Occipital lobe (tissue), 2 donors: ENCODE data around the gene CACNB1. TPM values are rescaled to one million over a fixed set of nuclear protein-coding genes. Genes with fewer than 3 reads are reported as not detected.

Source experiments
- DNase-seq: peaks from one replicate; lab custom pipeline; 2025; lab: John Stamatoyannopoulos, UW
- total RNA-seq: library from RNA; depleted of rRNA; stranded (reverse); fragments of >200 nt; gene quantifications from one replicate; pipeline ENCODE4 v1.2.3, GENCODE V29; 2014

Gene CACNB1
- total RNA-seq, 1 donor from 2014 or later, result 20.6 TPM

DNA sequence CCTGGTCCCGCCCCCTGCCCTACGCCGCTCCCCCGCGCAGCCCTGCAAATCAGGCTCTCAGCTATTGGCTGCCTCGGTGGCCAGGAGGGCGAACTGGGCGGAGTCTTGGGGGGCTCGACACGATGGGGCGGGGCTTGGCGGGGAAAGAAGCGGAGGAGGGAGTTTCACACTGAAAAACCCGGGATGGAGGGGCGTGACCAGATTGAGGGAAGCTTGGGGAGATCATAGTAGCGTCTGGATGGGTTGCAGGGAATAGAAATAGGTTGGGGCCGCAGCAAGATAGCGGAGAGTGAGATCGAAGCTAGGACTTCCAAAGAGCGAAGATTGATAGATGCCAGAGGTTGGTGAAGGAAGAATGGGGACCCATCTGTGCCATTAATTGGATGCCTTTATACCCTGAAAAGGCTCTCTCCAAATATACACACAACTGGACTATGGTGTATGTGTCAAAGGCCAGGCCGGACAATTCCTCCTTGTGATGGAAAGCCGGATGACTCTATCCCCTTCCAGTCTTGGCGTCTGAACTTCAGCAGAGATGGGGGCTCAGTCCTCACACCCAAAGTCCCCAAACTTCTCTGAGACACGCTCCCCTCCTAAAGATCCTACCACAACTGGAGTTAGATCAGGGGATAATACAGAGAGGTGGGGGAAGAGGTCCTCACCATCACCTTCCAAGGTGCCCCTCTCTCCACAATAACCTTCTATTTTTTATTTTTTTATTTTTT, 28.7 kb upstream of the CACNB1 start:
- peak; percentile 70 for DNase-seq

GRCh38 chr17:39225308-39225958, 28.0 kb upstream of the CACNB1 start, which contains the start of gene STAC2:
Gene STAC2 (minus strand): TSS chr17:39225945. CDS start chr17:39225502, 443 bp downstream.
- DNase-seq, result no peak

DNA sequence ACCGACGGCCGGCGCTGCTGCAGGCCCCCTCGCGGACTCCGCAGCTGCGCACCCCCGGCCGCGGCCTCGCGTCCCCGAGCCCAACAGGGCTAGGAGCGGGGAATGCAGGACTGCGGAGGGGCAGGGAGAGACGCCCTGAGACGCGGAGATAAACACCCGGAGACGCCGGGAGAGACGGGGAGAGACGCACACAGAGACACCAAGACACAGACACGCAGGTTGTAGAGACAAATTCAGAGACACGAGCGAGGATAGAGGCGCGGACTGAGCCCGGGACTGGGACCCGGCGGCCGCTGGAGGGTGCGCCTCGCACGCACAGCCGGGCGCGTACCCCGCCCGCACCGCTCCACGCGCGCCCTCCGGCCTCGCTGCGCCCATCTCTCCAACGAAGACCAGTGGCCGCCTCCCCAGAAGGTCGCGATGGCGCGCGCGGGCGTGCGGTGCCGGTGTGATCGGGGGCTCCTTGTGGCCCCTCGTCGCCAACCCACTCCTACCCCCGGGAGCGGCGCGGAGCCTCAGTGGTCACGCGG, 27.4 kb upstream of the CACNB1 start:
- DNase-seq, result no peak

- DNase-seq, result no peak
Observed at GRCh38 chr17:39223907-39224777, 26.7 kb upstream of the CACNB1 start.

GRCh38 chr17:39222866-39223834, 25.7 kb upstream of the CACNB1 start:
- DNase-seq, result no peak

- no peak for DNase-seq
Observed at GRCh38 chr17:39222151-39222550, 24.7 kb upstream of the CACNB1 start.

DNA sequence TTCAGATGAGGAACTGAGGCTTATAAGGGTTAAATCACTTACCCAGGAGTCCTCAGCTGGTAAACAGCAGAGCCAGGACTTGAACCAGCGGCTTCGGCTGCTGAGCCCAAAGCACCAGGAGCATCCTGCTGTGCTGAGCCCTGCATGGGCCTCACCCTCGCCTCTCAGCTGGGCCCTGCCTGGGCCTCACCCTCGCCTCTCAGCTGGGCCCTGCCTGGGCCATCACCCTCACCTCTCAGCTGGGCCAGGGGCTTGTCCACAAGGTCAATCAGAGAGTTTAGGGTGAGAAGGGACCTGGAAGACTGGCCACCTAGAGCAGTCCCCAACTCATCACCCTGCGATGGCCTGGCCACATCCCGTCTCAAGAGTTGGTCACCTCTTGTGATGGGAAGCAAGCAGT, 24.1 kb upstream of the CACNB1 start:
- DNase-seq, result no peak

- DNase-seq, result no peak
Observed at GRCh38 chr17:39219647-39220154, 22.2 kb upstream of the CACNB1 start.

DNA sequence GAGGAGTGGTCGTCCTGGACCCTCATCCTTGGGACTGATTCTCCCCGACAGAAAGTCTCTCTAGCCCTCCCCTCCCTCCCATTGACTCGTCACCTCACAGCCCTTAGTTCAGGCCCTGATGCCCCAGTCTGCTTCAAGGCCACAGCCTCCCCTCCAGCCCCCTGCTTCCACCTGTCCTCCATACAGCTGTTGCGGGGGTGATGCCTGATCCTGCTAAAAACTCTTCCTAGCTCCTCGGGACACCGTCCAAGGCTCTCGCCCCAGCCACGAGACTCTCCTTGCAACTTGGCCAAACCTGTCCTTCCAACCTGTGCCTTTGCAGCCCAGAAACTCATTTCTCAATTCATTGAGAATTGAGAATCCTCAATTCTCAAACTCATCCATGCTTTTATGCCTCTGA, 21.4 kb upstream of the CACNB1 start:
- DNase-seq, result no peak

GRCh38 chr17:39217734-39218369, 20.4 kb upstream of the CACNB1 start:
- no peak for DNase-seq

DNA sequence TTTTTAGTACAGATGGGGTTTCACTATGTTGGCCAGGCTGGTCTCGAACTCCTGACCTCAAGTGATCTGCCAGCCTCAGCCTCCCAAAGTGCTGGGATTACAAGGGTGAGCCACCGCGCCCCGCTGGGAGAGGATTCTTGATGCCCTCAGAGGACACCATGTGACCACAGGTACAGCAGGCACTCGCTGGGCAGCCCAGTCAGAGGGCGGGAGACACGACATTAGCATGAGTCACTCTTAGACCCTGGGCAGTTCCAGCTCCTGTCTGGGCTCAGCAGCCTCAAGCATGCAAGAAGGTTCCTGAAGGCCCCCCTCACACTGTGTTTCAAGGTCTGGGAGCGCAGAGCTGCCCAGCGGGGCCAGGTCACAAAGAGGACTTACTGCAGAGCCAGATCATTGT, 16.4 kb upstream of the CACNB1 start:
- DNase-seq, result no peak

DNA sequence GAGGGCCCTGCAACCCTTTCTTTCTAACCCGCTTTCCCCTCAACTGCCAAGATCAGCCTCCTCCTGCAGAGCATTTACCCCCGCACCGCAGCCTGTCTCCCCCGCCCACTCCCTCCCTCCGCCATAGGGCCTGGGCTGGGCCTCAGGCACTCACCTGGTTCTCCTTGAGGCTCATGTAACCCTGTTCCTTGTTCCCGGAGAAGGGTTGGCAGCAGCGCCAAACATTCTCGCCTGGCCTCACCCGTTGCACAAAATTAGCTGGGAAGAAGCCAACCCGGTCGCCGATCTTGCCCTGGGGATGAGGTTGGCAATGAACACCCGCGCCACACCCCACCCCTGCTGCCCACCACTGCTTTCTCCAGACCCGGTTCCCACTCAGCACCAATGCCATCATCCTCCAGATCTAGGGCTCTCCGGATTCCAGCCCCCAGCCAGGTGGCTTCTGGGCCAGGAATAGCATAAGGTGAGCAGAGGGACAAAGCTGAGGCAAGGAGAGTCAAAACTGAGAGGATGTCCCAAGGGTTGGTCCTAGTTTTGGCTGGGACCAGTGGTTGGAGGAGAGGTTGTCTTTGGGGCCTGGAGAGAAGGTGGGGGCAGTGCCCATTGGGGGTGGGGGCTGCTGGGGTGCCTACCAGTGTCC, 15.5 kb upstream of the CACNB1 start:
- DNase-seq, result no peak

- no peak for DNase-seq
Observed at GRCh38 chr17:39212195-39212810, 14.8 kb upstream of the CACNB1 start.

DNA sequence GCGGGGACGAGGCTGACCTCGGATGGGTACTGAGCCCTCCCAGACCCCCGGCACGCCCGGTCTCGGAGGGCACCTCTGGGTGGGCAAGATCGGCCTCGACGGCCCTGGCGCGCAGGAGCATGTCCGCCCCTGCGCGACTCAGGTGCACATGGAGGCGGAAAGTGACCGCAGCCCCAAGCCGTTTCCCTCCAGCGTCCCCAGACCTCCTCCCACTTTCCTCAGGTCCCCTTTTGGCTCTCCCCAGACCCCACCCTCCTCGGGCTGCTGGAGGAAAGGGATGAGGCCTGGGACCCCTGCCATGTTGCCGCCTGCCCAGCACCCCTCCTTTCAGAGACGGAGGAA, 12.6 kb upstream of the CACNB1 start:
- no peak for DNase-seq

GRCh38 chr17:39209317-39210092, 12.0 kb upstream of the CACNB1 start:
- peak; percentile 63 for DNase-seq

DNA sequence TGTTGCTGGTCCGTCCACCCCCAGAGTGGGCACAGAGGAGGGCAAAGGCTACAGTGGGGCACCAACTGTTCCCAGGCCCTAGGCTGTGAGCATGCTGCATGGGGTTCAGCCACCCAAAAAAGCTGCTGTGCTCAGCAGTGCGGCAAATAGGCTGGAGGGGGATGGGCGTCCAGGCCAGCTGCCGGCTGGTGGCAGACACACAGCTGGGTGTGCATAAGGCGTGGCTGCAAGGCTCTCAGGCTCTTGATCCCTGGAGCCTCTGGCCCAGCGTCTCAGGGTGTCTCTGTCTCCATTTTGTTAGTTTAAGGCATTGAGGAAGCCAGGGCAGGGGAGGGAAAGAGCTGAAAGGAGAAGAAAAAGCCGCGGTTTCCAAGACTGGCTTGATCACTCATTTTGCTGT, 11.4 kb upstream of the CACNB1 start:
- DNase-seq, result peak; percentile 38

GRCh38 chr17:39208136-39208535, 10.7 kb upstream of the CACNB1 start:
- peak; percentile 87 for DNase-seq

DNA sequence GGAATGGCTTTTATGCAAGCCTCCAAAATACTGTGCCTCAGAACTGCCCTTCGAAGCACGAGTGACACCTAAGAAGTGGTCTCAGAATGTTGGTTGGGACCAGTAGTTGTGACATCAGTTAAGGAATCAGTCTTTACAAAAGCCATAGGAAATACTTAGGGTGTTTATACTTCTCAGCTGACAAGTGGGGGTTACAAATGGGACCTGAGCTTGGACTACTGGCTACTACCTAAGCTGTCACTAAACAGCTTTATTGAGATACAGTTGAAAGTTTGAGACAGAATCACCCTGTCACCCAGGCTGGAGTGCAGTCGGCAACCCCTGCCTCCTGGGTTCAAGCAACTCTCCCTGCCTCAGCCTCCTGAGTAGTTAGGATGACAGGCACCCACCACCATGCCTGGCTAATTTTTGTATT, 7.7 kb upstream of the CACNB1 start:
- no peak for DNase-seq
